HEK293 (cell line): ENCODE results near the gene ANKRD45.
A peak's percentile ranks its signal among the peaks of the same experiment; 100 is the strongest.

ENCODE experiments used
- GFI1B ChIP-seq: fragments of 450-650 bp; formaldehyde crosslinking; IDR thresholded peaks from 2 replicates; pipeline ENCODE4 v1.5.1; 2016; ENCODE audit warnings: missing biosample characterization, missing genetic modification characterization
- GLIS2 ChIP-seq: fragments of 450-650 bp; formaldehyde crosslinking; IDR thresholded peaks from 2 replicates; pipeline ENCODE4 v1.5.1; 2016; ENCODE audit warnings: missing biosample characterization, missing genetic modification characterization
- KLF10 ChIP-seq: fragments of 450-650 bp; IDR thresholded peaks from 2 replicates; pipeline ENCODE4 v1.5.1; 2018; ENCODE audit warnings: missing biosample characterization, mild to moderate bottlenecking, missing genetic modification characterization
- KLF16 ChIP-seq: fragments of 450-650 bp; formaldehyde crosslinking; IDR thresholded peaks from 2 replicates; pipeline ENCODE4 v1.5.1; 2017; ENCODE audit warnings: missing biosample characterization, missing genetic modification characterization
- SCRT2 ChIP-seq: fragments of 450-650 bp; formaldehyde crosslinking; IDR thresholded peaks from 2 replicates; pipeline ENCODE4 v1.5.1; 2016; ENCODE audit warnings: missing biosample characterization, missing genetic modification characterization
- SETDB1 ChIP-seq: IDR thresholded peaks from one replicate; pipeline ENCODE4 v1.6.1; 2017; ENCODE audit warnings: mild to moderate bottlenecking, low read length, moderate library complexity, mixed read lengths; ENCODE audit not compliant: insufficient read length
- ZBTB20 ChIP-seq: fragments of 450-650 bp; formaldehyde crosslinking; IDR thresholded peaks from 2 replicates; pipeline ENCODE4 v1.5.1; 2016; ENCODE audit warnings: missing biosample characterization, missing genetic modification characterization
- ZBTB8A ChIP-seq: fragments of 450-650 bp; formaldehyde crosslinking; IDR thresholded peaks from 2 replicates; pipeline ENCODE4 v1.5.1; 2016; ENCODE audit warnings: missing biosample characterization, missing genetic modification characterization
- ZFP3 ChIP-seq: fragments of 450-650 bp; formaldehyde crosslinking; IDR thresholded peaks from 2 replicates; pipeline ENCODE4 v1.5.1; 2016; ENCODE audit warnings: low read depth, missing biosample characterization, missing genetic modification characterization
- ZFP37 ChIP-seq: fragments of 450-650 bp; formaldehyde crosslinking; IDR thresholded peaks from 2 replicates; pipeline ENCODE4 v1.5.1; 2016; ENCODE audit warnings: missing biosample characterization, missing genetic modification characterization
- ZNF114 ChIP-seq: fragments of 450-650 bp; formaldehyde crosslinking; IDR thresholded peaks from 2 replicates; pipeline ENCODE4 v1.5.0; 2017; ENCODE audit warnings: missing biosample characterization, missing genetic modification characterization
- ZNF133 ChIP-seq: fragments of 450-650 bp; formaldehyde crosslinking; IDR thresholded peaks from 2 replicates; pipeline ENCODE4 v1.5.1; 2016; ENCODE audit warnings: missing biosample characterization, missing genetic modification characterization
- ZNF155 ChIP-seq: fragments of 450-650 bp; formaldehyde crosslinking; IDR thresholded peaks from 2 replicates; pipeline ENCODE4 v1.5.1; 2016; ENCODE audit warnings: missing biosample characterization, missing genetic modification characterization
- ZNF16 ChIP-seq: fragments of 450-650 bp; formaldehyde crosslinking; IDR thresholded peaks from 2 replicates; pipeline ENCODE4 v1.5.1; 2016; ENCODE audit warnings: low read depth, missing biosample characterization, missing genetic modification characterization
- ZNF335 ChIP-seq: fragments of 450-650 bp; formaldehyde crosslinking; conservative IDR thresholded peaks from 2 replicates; pipeline ENCODE4 v1.5.1; 2016; ENCODE audit warnings: missing biosample characterization, missing genetic modification characterization
- ZNF366 ChIP-seq: fragments of 450-650 bp; formaldehyde crosslinking; conservative IDR thresholded peaks from 2 replicates; pipeline ENCODE4 v1.5.1; 2016; ENCODE audit warnings: missing biosample characterization, missing genetic modification characterization
- ZNF426 ChIP-seq: fragments of 450-650 bp; formaldehyde crosslinking; IDR thresholded peaks from 2 replicates; pipeline ENCODE4 v1.5.1; 2017; ENCODE audit warnings: missing biosample characterization, missing genetic modification characterization, mild to moderate bottlenecking, inconsistent platforms, moderate library complexity
- ZNF549 ChIP-seq: fragments of 450-650 bp; IDR thresholded peaks from 2 replicates; pipeline ENCODE4 v1.5.1; 2018; ENCODE audit warnings: missing biosample characterization, missing genetic modification characterization, mild to moderate bottlenecking, inconsistent platforms, moderate library complexity
- ZNF585B ChIP-seq: fragments of 450-650 bp; formaldehyde crosslinking; IDR thresholded peaks from 2 replicates; pipeline ENCODE4 v1.5.1; 2016; ENCODE audit warnings: missing biosample characterization, missing genetic modification characterization
- ZNF670 ChIP-seq: fragments of 450-650 bp; formaldehyde crosslinking; IDR thresholded peaks from 2 replicates; pipeline ENCODE4 v1.5.1; 2016; ENCODE audit warnings: missing biosample characterization, missing genetic modification characterization, low read depth
- ZNF830 ChIP-seq: fragments of 450-650 bp; IDR thresholded peaks from 2 replicates; pipeline ENCODE4 v1.5.0; 2018; ENCODE audit warnings: missing biosample characterization, missing genetic modification characterization, low read depth, mild to moderate bottlenecking, moderate library complexity
- ZNF837 ChIP-seq: fragments of 450-650 bp; formaldehyde crosslinking; IDR thresholded peaks from 2 replicates; pipeline ENCODE4 v1.5.1; 2016; ENCODE audit warnings: missing biosample characterization, missing genetic modification characterization
- TF ChIP-seq, protein P1 (sequence below): fragments of 450-650 bp; formaldehyde crosslinking; IDR thresholded peaks from 2 replicates; pipeline ENCODE4 v1.5.1; 2016; ENCODE audit warnings: missing biosample characterization, missing genetic modification characterization
- TF ChIP-seq, protein P2 (sequence below): fragments of 450-650 bp; formaldehyde crosslinking; IDR thresholded peaks from 2 replicates; pipeline ENCODE4 v1.5.1; 2016; ENCODE audit warnings: missing biosample characterization, missing genetic modification characterization
- TF ChIP-seq, protein P3 (sequence below): fragments of 450-650 bp; formaldehyde crosslinking; IDR thresholded peaks from 2 replicates; pipeline ENCODE4 v1.5.1; 2016; ENCODE audit warnings: missing biosample characterization, missing genetic modification characterization
- TF ChIP-seq, protein P4 (sequence below): fragments of 450-650 bp; formaldehyde crosslinking; IDR thresholded peaks from 2 replicates; pipeline ENCODE4 v1.5.1; 2016; ENCODE audit warnings: missing biosample characterization, missing genetic modification characterization, borderline replicate concordance
- TF ChIP-seq, protein P5 (sequence below): fragments of 450-650 bp; formaldehyde crosslinking; IDR thresholded peaks from 2 replicates; pipeline ENCODE4 v1.5.1; 2016; ENCODE audit warnings: missing biosample characterization, missing genetic modification characterization, low read depth
- TF ChIP-seq, protein P6 (sequence below): fragments of 450-650 bp; formaldehyde crosslinking; IDR thresholded peaks from 2 replicates; pipeline ENCODE4 v1.5.1; 2016; ENCODE audit warnings: missing biosample characterization, missing genetic modification characterization

Gene ANKRD45

DNA sequence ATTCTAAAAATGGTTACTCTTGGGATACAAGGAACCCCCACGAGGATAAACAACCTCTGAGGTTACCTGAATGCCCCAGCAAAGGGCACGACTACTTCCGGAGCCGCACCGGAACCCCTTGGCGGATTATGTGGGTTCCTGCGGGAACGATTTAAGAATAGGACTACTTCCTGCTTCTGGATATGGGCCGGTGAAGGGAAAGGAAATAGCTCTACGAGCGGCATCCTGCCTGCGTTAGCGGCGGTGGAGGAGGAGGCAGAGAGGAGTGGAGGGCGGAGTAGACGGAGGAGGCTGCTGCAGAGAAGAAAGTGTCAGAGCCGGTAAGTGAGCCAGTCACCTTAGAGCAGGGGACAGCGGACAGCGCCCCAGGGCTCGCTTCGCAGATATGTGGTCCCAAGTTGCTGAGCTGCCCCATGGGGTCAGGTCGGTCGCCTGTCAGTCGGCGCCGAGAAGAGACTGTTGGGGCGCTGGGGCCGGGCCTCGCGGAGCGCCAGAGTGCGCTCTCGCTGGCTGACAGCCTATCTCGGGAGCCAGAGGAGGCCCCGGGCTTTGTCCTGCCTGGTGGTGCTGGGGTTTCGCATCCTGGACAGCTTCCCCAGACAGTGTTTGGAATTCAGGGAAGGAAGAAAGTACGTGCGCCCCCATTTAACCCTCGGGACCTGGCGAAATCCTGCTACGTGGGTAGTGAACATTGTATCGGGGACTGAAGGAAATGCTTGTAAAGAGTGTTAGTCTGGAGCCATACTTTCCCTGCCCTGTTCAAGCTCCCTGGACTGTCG lies 45.3 kb upstream of the ANKRD45 start, which contains the start of gene KLHL20 (continued):
- TF ChIP-seq SCRT2 (tag by site-specific recombination) (0 out of 2 replicates have a peak, but pooled peaks have one; percentile 18), ZNF426 (no peak), ZFP3 (tag by site-specific recombination) (no peak), ZFP37 (tag by site-specific recombination) (peak; percentile 98), ZBTB20 (tag by site-specific recombination) (peak; percentile 64; the same call in 1 of the 2 replicates), ZNF114 (tag by site-specific recombination) (no peak), ZNF585B (tag by site-specific recombination) (no peak), ZNF837 (tag by site-specific recombination) (no peak), SETDB1 (peak; percentile 63), GFI1B (peak; percentile 80; the same call in 1 of the 2 replicates), ZNF335 (tag by site-specific recombination) (peak; percentile 94), ZBTB8A (tag by site-specific recombination) (peak; percentile 74), ZNF549 (tag by site-specific recombination) (no peak), ZNF16 (tag by site-specific recombination) (no peak), KLF10 (tag by site-specific recombination) (peak; percentile 71), GLIS2 (tag by site-specific recombination) (peak; percentile 48), ZNF830 (tag by site-specific recombination) (no peak), ZNF366 (tag by site-specific recombination) (peak; percentile 90), ZNF670 (no peak), ZNF155 (tag by site-specific recombination) (no peak), ZNF133 (no peak), KLF16 (tag by site-specific recombination) (peak; percentile 86; the same call in 1 of the 2 replicates)
- TF ChIP-seq, protein P1, sequence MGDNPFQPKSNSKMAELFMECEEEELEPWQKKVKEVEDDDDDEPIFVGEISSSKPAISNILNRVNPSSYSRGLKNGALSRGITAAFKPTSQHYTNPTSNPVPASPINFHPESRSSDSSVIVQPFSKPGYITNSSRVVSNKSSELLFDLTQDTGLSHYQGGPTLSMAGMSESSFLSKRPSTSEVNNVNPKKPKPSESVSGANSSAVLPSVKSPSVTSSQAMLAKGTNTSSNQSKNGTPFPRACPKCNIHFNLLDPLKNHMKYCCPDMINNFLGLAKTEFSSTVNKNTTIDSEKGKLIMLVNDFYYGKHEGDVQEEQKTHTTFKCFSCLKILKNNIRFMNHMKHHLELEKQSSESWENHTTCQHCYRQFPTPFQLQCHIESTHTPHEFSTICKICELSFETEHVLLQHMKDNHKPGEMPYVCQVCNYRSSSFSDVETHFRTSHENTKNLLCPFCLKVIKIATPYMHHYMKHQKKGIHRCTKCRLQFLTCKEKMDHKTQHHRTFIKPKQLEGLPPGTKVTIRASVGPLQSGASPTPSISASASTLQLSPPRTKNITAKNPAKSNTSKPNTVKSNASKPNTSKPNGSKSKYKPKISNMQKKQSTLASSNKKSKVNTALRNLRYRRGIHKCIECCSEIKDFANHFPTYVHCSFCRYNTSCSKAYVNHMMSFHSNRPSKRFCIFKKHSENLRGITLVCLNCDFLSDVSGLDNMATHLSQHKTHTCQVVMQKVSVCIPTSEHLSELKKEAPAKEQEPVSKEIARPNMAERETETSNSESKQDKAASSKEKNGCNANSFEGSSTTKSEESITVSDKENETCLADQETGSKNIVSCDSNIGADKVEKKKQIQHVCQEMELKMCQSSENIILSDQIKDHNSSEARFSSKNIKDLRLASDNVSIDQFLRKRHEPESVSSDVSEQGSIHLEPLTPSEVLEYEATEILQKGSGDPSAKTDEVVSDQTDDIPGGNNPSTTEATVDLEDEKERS (tag by site-specific recombination): 0 out of 2 replicates have a peak, but pooled peaks have one; percentile 13
- TF ChIP-seq, protein P2, sequence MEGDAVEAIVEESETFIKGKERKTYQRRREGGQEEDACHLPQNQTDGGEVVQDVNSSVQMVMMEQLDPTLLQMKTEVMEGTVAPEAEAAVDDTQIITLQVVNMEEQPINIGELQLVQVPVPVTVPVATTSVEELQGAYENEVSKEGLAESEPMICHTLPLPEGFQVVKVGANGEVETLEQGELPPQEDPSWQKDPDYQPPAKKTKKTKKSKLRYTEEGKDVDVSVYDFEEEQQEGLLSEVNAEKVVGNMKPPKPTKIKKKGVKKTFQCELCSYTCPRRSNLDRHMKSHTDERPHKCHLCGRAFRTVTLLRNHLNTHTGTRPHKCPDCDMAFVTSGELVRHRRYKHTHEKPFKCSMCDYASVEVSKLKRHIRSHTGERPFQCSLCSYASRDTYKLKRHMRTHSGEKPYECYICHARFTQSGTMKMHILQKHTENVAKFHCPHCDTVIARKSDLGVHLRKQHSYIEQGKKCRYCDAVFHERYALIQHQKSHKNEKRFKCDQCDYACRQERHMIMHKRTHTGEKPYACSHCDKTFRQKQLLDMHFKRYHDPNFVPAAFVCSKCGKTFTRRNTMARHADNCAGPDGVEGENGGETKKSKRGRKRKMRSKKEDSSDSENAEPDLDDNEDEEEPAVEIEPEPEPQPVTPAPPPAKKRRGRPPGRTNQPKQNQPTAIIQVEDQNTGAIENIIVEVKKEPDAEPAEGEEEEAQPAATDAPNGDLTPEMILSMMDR (tag by site-specific recombination): peak; percentile 82
- TF ChIP-seq, protein P3, sequence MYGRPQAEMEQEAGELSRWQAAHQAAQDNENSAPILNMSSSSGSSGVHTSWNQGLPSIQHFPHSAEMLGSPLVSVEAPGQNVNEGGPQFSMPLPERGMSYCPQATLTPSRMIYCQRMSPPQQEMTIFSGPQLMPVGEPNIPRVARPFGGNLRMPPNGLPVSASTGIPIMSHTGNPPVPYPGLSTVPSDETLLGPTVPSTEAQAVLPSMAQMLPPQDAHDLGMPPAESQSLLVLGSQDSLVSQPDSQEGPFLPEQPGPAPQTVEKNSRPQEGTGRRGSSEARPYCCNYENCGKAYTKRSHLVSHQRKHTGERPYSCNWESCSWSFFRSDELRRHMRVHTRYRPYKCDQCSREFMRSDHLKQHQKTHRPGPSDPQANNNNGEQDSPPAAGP (tag by site-specific recombination): peak; percentile 74; the same call in 1 of the 2 replicates
- TF ChIP-seq, protein P4, sequence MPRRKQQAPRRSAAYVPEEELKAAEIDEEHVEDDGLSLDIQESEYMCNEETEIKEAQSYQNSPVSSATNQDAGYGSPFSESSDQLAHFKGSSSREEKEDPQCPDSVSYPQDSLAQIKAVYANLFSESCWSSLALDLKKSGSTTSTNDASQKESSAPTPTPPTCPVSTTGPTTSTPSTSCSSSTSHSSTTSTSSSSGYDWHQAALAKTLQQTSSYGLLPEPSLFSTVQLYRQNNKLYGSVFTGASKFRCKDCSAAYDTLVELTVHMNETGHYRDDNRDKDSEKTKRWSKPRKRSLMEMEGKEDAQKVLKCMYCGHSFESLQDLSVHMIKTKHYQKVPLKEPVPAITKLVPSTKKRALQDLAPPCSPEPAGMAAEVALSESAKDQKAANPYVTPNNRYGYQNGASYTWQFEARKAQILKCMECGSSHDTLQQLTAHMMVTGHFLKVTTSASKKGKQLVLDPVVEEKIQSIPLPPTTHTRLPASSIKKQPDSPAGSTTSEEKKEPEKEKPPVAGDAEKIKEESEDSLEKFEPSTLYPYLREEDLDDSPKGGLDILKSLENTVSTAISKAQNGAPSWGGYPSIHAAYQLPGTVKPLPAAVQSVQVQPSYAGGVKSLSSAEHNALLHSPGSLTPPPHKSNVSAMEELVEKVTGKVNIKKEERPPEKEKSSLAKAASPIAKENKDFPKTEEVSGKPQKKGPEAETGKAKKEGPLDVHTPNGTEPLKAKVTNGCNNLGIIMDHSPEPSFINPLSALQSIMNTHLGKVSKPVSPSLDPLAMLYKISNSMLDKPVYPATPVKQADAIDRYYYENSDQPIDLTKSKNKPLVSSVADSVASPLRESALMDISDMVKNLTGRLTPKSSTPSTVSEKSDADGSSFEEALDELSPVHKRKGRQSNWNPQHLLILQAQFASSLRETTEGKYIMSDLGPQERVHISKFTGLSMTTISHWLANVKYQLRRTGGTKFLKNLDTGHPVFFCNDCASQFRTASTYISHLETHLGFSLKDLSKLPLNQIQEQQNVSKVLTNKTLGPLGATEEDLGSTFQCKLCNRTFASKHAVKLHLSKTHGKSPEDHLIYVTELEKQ (tag by site-specific recombination): no peak
- TF ChIP-seq, protein P5, sequence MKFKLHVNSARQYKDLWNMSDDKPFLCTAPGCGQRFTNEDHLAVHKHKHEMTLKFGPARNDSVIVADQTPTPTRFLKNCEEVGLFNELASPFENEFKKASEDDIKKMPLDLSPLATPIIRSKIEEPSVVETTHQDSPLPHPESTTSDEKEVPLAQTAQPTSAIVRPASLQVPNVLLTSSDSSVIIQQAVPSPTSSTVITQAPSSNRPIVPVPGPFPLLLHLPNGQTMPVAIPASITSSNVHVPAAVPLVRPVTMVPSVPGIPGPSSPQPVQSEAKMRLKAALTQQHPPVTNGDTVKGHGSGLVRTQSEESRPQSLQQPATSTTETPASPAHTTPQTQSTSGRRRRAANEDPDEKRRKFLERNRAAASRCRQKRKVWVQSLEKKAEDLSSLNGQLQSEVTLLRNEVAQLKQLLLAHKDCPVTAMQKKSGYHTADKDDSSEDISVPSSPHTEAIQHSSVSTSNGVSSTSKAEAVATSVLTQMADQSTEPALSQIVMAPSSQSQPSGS: no peak
- TF ChIP-seq, protein P6, sequence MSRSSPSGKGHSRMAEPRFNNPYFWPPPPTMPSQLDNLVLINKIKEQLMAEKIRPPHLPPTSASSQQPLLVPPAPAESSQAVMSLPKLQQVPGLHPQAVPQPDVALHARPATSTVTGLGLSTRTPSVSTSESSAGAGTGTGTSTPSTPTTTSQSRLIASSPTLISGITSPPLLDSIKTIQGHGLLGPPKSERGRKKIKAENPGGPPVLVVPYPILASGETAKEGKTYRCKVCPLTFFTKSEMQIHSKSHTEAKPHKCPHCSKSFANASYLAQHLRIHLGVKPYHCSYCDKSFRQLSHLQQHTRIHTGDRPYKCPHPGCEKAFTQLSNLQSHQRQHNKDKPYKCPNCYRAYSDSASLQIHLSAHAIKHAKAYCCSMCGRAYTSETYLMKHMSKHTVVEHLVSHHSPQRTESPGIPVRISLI: no peak
